Stimulated activated CD4-positive, alpha-beta T cell treated with anti-CD3 and anti-CD28 coated beads, TNF-alpha, amount 100 ng/mL, for 1 hour (primary cell): ENCODE data around the gene BRICD5.

Source experiments
- DNase-seq, 3 donors: peaks; one replicate each; pipeline ENCODE4 v3.0.0-alpha.2; 2020; ENCODE audit warnings: low read depth in 3 of 3, low spot score in 1 of 3

Gene BRICD5

GRCh38 chr16:2199621-2200139 is 11.0 kb downstream of the BRICD5 start:
- DNase-seq, result no peak

GRCh38 chr16:2199095-2199494 is 11.6 kb downstream of the BRICD5 start:
- DNase-seq, result no peak

GRCh38 chr16:2198283-2198682 is 12.4 kb downstream of the BRICD5 start:
- no peak for DNase-seq

GRCh38 chr16:2197765-2198164 is 12.9 kb downstream of the BRICD5 start:
- no peak for DNase-seq

- DNase-seq, result no peak
These were observed 13.6 kb downstream of the BRICD5 start for GRCh38 chr16:2196981-2197511.

- DNase-seq, result no peak
These were observed 14.3 kb downstream of the BRICD5 start, which contains the start of gene CASKIN1 for GRCh38 chr16:2196162-2196980. CASKIN1 (minus strand) TSS chr16:2196605; CDS start chr16:2196432, 173 bp downstream.

- DNase-seq, result no peak
These were observed 15.1 kb downstream of the BRICD5 start for GRCh38 chr16:2195322-2196161.

- peak in 1 of 3 donors; percentile 37 for DNase-seq
These were observed 15.8 kb downstream of the BRICD5 start for GRCh38 chr16:2194852-2195321.

GRCh38 chr16:2194166-2194834 is 16.4 kb downstream of the BRICD5 start:
- DNase-seq, result no peak

- DNase-seq, result no peak
These were observed 19.3 kb downstream of the BRICD5 start for GRCh38 chr16:2191446-2191706.

GRCh38 chr16:2190659-2191445 is 19.8 kb downstream of the BRICD5 start:
- no peak for DNase-seq

- no peak for DNase-seq
These were observed 20.5 kb downstream of the BRICD5 start for GRCh38 chr16:2190002-2190658.

- no peak for DNase-seq
These were observed 21.3 kb downstream of the BRICD5 start for GRCh38 chr16:2189252-2189893.

- no peak for DNase-seq
These were observed 22.3 kb downstream of the BRICD5 start for GRCh38 chr16:2188395-2188794.

- DNase-seq, result no peak
These were observed 23.5 kb downstream of the BRICD5 start for GRCh38 chr16:2187212-2187611.

- no peak for DNase-seq
These were observed 24.2 kb downstream of the BRICD5 start for GRCh38 chr16:2186505-2186904.

- DNase-seq, result no peak
These were observed 24.6 kb downstream of the BRICD5 start for GRCh38 chr16:2186064-2186463.

- DNase-seq, result no peak
These were observed 25.7 kb downstream of the BRICD5 start for GRCh38 chr16:2184962-2185361.

- no peak for DNase-seq
These were observed 26.3 kb downstream of the BRICD5 start for GRCh38 chr16:2184346-2184745.
